Measurements from ENCODE around the gene TMEM165.

TMEM165 gene

DNA sequence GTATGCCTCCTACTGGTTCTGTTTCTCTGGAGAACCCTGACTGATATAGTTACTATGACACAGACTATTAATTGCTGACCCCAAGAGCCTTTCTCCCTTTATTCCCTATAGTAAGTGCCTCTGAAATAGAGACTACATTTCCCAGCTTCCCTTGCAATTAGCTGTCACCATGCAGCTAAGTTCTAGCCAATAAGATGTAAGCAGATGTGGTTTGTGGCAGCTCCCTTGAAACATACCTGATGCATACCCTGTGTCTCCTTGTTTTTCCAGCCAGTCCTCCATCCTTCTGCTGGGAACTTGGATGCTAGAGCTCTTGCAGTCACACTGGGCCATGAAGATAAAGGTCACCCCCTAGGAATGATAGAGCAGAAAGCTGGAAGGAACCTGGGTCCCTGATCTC is 9.7 kb upstream of the TMEM165 start:
- Histone ChIP-seq H3K4me1 (ENCODE audit: control insufficient read depth, insufficient read depth, low read length) (no peaks in the 10 kb centered on the region), H3K27me3 (ENCODE audit: control insufficient read depth, insufficient read depth, low read length) (no peaks in the 10 kb centered on the region), H3K4me3 (ENCODE audit: low read length) (no peak overlapping the region), H3K36me3 (ENCODE audit: control insufficient read depth, insufficient read depth, low read length) (no peaks in the 10 kb centered on the region), H3K9me3 (ENCODE audit: control insufficient read depth, insufficient read depth, low read length) (no peaks in the 10 kb centered on the region), H3K27ac (ENCODE audit: low read length) (no peak overlapping the region)
- no peak for DNase-seq (ENCODE audit: low read depth, low spot score)

DNA sequence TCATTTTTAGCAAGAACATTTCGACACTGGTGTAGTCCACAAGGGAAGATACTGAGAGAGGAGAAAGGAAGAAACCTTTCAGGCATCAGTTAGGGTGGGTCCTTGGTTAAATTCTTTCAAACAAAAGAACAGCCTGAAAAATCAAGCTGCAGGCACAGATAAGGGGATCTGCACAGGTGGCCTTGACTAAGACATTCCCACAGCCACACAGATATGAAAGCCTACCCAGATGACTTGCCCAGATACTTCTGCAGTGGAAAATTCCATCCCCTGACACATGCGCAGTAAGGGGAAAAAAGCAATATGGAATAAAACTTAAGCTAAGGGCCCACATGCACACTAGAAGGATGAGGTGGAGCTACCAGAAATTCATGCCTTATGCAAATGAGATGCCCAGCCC is 8.9 kb upstream of the TMEM165 start:
- no peak overlapping the region for H3K4me3 ChIP-seq (ENCODE audit: low read length)
- no CpG with 5 or more reads among the region's 2 CpGs for WGBS (ENCODE audit: insufficient coverage, insufficient read length)
- no peaks in the 10 kb centered on the region for H3K9me3 ChIP-seq (ENCODE audit: control insufficient read depth, insufficient read depth, low read length)
- H3K27me3 ChIP-seq (ENCODE audit: control insufficient read depth, insufficient read depth, low read length) = no peaks in the 10 kb centered on the region
- H3K4me1 ChIP-seq (ENCODE audit: control insufficient read depth, insufficient read depth, low read length) = no peaks in the 10 kb centered on the region
- no peaks in the 10 kb centered on the region for H3K36me3 ChIP-seq (ENCODE audit: control insufficient read depth, insufficient read depth, low read length)
- H3K27ac ChIP-seq (ENCODE audit: low read length) = no peak overlapping the region
- no peak for DNase-seq (ENCODE audit: low read depth, low spot score)

DNA sequence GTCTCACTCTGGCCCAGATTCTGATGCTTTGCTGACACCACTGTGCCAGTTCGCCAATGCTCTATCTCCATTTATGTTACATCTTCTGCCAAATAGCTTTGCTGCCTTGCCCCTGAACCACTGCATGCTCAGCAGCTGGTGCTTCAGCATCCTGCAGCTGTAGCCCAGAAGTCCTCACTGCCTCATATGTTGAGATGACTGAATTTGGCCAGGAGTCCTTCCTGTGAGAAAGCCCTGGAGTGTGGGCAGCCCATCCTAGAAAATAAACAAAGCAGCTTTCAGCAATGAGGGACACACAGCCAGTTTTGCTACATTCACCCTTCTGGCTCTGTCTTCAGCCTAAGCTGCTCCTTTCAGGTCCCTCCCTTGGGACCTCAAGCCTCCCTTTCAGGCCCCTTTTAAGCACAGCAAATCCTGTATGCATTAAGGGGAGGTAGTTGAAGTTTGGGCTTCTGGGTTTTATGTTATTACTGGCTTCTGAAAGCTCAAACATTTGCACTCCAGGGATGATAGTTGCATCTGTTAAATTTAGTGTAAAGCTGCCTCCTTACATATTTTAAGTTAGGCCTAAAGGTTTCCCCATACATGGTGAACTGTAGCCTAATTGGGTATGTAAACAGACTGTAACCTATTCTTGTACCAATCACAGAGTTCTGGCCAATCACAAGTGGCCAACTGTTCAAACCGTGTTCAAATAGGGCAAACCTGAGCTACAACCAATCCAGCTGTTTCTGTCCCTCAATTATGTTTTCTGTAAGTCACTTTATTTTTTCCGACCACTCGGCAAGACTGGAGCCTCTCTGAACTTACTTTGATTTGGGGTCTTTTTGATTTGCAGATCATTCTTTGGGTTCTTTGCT is 2.1 kb upstream of the TMEM165 start:
- no peaks in the 10 kb centered on the region; the same call in 1 of the 2 replicates for H3K4me1 ChIP-seq (ENCODE audit: control insufficient read depth, insufficient read depth, low read length)
- no CpG with 5 or more reads among the region's 4 CpGs for WGBS (ENCODE audit: insufficient coverage, insufficient read length)
- no peaks in the 10 kb centered on the region for H3K9me3 ChIP-seq (ENCODE audit: control insufficient read depth, insufficient read depth, low read length)
- no peaks in the 10 kb centered on the region; the same call in 1 of the 2 replicates for H3K36me3 ChIP-seq (ENCODE audit: control insufficient read depth, insufficient read depth, low read length)
- no peaks in the 10 kb centered on the region for H3K27me3 ChIP-seq (ENCODE audit: control insufficient read depth, insufficient read depth, low read length)
- no peak overlapping the region for H3K4me3 ChIP-seq (ENCODE audit: low read length)
- no peak overlapping the region for H3K27ac ChIP-seq (ENCODE audit: low read length)
- no peak for DNase-seq (ENCODE audit: low read depth, low spot score)

DNA sequence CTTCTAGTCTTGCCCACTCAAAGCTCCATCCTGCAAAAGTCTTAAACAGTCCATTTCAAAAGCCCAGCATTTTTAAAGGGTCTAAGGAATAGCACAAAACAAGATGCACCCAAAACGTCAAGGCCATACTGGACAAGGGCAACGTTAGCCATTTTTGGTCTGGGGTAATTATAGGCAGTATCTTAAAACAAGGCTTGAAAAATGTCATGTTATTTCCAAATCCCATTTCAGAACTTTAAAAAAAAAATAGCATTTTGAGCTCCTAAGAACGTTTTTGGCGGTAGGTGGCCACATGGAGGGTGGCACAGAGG is 584 bp upstream of the TMEM165 start:
- Histone ChIP-seq H3K36me3 (ENCODE audit: control insufficient read depth, insufficient read depth, low read length) (no peaks in the 10 kb centered on the region; the same call in 1 of the 2 replicates), H3K27me3 (ENCODE audit: control insufficient read depth, insufficient read depth, low read length) (no peaks in the 10 kb centered on the region), H3K27ac (ENCODE audit: low read length) (no peak overlapping the region), H3K4me1 (ENCODE audit: control insufficient read depth, insufficient read depth, low read length) (no peaks in the 10 kb centered on the region; the same call in 1 of the 2 replicates), H3K9me3 (ENCODE audit: control insufficient read depth, insufficient read depth, low read length) (no peaks in the 10 kb centered on the region), H3K4me3 (ENCODE audit: low read length) (peak overlapping the region; percentile 89; the same call in 1 of the 2 replicates)
- no peak for DNase-seq (ENCODE audit: low read depth, low spot score)
- no CpG with 5 or more reads among the region's 4 CpGs for WGBS (ENCODE audit: insufficient coverage, insufficient read length)

DNA sequence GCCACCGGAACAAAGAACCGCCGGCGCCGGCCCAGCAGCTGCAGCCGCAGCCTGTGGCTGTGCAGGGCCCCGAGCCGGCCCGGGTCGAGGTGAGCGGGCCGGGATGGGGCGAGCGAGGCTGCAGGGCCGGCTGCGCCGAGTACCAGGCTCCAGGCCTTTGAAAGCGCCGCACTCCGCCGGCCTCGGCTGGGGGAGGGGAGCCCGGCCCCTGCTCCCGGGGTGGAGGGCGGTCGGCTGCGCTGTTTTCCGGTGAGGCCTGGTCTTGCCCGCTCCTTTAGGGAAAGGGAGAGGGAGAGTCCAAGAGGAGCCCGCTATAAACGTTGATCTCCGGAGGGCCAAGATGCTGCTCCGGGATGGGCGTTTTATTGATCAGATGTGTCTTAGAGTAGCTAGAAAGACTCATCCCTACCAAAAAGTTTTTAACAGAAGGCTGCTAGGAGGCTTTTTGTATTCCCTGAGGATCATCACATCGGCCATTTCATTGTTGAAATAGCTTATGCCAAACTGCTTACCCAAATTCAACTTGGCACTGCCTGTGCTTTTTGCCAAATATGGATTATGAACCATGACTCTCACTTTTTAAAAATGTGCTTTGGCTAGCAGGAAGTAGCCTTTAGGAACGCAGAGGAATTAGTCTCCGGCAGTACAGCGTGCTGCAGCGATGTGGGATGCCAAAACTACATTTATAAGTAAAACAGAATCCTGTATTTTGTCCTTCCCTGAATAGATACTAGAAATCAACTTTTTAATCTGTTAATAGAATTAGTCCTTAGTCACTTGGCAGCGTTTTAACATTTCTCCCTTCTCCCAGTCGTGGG is 760 bp downstream of the TMEM165 start:
- no peak for DNase-seq (ENCODE audit: low read depth, low spot score)
- WGBS (ENCODE audit: insufficient coverage, insufficient read length) = no CpG with 5 or more reads among the region's 41 CpGs
- H3K27ac ChIP-seq (ENCODE audit: low read length) = no peak overlapping the region
- no peaks in the 10 kb centered on the region; the same call in 1 of the 2 replicates for H3K36me3 ChIP-seq (ENCODE audit: control insufficient read depth, insufficient read depth, low read length)
- H3K4me3 ChIP-seq (ENCODE audit: low read length) = peak overlapping the region; percentile 89
- no peaks in the 10 kb centered on the region for H3K27me3 ChIP-seq (ENCODE audit: control insufficient read depth, insufficient read depth, low read length)
- no peaks in the 10 kb centered on the region; the same call in 1 of the 2 replicates for H3K4me1 ChIP-seq (ENCODE audit: control insufficient read depth, insufficient read depth, low read length)
- no peaks in the 10 kb centered on the region for H3K9me3 ChIP-seq (ENCODE audit: control insufficient read depth, insufficient read depth, low read length)

DNA sequence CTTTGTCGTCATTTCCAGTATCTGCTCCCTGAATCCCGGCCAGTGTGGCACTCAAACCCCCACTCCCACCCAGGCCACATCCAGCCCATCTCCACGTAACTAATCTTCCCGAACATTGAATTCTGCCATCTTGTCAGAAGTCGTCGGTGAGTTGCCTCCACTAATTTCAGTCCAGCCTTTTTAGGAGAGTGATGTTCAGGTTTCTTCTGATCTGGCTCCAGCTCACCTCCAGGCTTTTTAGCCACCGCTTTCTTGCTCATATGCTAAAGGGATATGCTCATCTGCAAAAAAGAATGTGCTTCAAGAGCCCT is 1.3 kb downstream of the TMEM165 start:
- no peak for DNase-seq (ENCODE audit: low read depth, low spot score)

DNA sequence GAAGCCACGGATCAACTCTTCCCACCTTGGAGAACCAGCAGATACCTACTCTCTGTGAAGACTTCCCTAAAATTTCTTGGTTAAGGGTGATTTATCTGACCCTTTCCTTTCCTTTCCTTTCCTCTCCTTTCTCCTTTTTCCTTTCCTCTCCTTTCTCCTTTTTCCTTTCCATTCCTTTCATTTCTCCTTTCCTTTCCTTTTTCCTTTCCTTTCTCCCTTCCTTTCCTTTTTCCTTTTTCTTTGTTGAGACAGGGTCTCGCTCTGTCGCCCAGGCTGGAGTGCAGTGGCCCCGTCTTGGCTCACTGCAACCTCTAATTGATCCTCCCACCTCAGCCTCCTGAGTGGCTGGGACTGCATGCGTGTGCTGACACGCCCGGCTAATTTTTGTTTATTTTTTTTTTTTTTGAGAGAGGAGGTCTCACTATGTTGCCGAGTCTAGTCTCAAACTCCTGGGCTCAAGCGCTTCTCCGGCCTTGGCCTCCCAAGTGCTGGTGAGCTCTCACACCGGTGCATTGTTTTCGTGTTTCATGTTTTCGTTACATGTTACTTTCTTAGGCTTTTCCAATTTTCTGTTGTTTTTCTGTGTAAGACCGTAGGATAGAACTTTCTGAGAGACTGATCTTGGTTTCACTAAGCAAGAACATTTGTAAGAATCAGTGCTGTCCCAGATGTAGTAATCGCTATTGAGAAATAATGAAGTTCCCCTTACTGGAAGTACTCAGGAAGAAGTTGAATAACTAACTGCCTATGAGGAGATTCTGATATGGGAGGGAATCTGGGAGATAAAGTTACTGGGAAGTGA is 2.0 kb downstream of the TMEM165 start:
- DNase-seq (ENCODE audit: low read depth, low spot score) = no peak
- no peaks in the 10 kb centered on the region for H3K9me3 ChIP-seq (ENCODE audit: control insufficient read depth, insufficient read depth, low read length)
- peak overlapping the region; percentile 89; the same call in 1 of the 2 replicates for H3K4me3 ChIP-seq (ENCODE audit: low read length)
- H3K27me3 ChIP-seq (ENCODE audit: control insufficient read depth, insufficient read depth, low read length) = no peaks in the 10 kb centered on the region
- H3K27ac ChIP-seq (ENCODE audit: low read length) = no peak overlapping the region
- no peaks in the 10 kb centered on the region; the same call in 1 of the 2 replicates for H3K36me3 ChIP-seq (ENCODE audit: control insufficient read depth, insufficient read depth, low read length)
- no peaks in the 10 kb centered on the region; the same call in 1 of the 2 replicates for H3K4me1 ChIP-seq (ENCODE audit: control insufficient read depth, insufficient read depth, low read length)
- no CpG with 5 or more reads among the region's 15 CpGs for WGBS (ENCODE audit: insufficient coverage, insufficient read length)

More for the DNA sequence above, 1.3 kb downstream of the TMEM165 start:
- Histone ChIP-seq H3K4me1 (ENCODE audit: control insufficient read depth, insufficient read depth, low read length) (no peaks in the 10 kb centered on the region; the same call in 1 of the 2 replicates), H3K9me3 (ENCODE audit: control insufficient read depth, insufficient read depth, low read length) (no peaks in the 10 kb centered on the region), H3K4me3 (ENCODE audit: low read length) (peak overlapping the region; percentile 89; the same call in 1 of the 2 replicates), H3K36me3 (ENCODE audit: control insufficient read depth, insufficient read depth, low read length) (no peaks in the 10 kb centered on the region; the same call in 1 of the 2 replicates), H3K27me3 (ENCODE audit: control insufficient read depth, insufficient read depth, low read length) (no peaks in the 10 kb centered on the region), H3K27ac (ENCODE audit: low read length) (no peak overlapping the region)
- WGBS (ENCODE audit: insufficient coverage, insufficient read length) = no CpG with 5 or more reads among the region's 7 CpGs

DNA sequence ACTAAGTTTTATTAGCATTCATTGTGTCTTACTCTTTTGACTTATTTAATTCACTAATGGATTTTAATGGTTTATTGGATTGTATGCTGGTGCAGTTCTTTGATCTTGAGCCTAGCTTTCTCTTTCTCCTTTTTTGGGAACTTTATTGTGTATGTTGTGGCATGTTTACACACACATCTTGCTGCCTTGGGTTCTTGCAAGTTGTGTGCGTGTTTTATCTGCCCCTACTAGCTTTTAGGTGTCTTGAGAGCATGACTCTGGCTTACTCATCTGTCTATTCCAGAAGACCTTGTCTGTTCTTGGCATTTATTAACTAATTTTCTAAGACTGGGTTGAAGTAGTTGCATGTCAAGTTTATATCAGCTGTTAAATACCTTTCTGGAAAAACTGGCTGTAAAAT is 2.7 kb downstream of the TMEM165 start:
- Histone ChIP-seq H3K4me3 (ENCODE audit: low read length) (no peak overlapping the region; the same call in 1 of the 2 replicates), H3K36me3 (ENCODE audit: control insufficient read depth, insufficient read depth, low read length) (no peaks in the 10 kb centered on the region; the same call in 1 of the 2 replicates), H3K27ac (ENCODE audit: low read length) (no peak overlapping the region), H3K4me1 (ENCODE audit: control insufficient read depth, insufficient read depth, low read length) (no peaks in the 10 kb centered on the region), H3K9me3 (ENCODE audit: control insufficient read depth, insufficient read depth, low read length) (no peaks in the 10 kb centered on the region), H3K27me3 (ENCODE audit: control insufficient read depth, insufficient read depth, low read length) (no peaks in the 10 kb centered on the region)
- no CpG with 5 or more reads among the region's 1 CpG for WGBS (ENCODE audit: insufficient coverage, insufficient read length)
- no peak for DNase-seq (ENCODE audit: low read depth, low spot score)

DNA sequence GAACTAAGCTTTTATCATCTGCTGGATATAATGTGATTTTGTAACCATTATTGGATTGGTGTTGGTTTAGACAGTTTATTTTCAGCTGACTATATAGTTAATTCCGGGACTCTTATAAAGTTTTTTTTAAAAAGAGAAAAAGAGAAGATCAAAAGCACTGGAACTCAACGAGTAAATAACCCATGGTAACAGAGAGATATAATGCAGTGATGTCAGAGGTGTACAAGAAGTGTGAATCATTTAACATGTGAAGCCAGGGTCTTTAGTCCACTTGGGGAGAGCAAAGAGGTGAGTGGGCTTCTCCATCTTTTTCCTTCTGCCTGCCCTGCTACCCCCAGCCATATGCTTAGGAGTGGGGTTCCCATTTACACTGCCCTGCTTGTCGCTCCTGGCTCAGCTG is 3.2 kb downstream of the TMEM165 start:
- H3K4me1 ChIP-seq (ENCODE audit: control insufficient read depth, insufficient read depth, low read length) = no peaks in the 10 kb centered on the region
- H3K27ac ChIP-seq (ENCODE audit: low read length) = no peak overlapping the region
- no peaks in the 10 kb centered on the region for H3K9me3 ChIP-seq (ENCODE audit: control insufficient read depth, insufficient read depth, low read length)
- WGBS (ENCODE audit: insufficient coverage, insufficient read length) = no CpG with 5 or more reads among the region's 3 CpGs
- H3K36me3 ChIP-seq (ENCODE audit: control insufficient read depth, insufficient read depth, low read length) = peaks cover 2% of the 10 kb centered on the region; the same call in 1 of the 2 replicates
- H3K27me3 ChIP-seq (ENCODE audit: control insufficient read depth, insufficient read depth, low read length) = no peaks in the 10 kb centered on the region
- no peak for DNase-seq (ENCODE audit: low read depth, low spot score)
- no peak overlapping the region for H3K4me3 ChIP-seq (ENCODE audit: low read length)

DNA sequence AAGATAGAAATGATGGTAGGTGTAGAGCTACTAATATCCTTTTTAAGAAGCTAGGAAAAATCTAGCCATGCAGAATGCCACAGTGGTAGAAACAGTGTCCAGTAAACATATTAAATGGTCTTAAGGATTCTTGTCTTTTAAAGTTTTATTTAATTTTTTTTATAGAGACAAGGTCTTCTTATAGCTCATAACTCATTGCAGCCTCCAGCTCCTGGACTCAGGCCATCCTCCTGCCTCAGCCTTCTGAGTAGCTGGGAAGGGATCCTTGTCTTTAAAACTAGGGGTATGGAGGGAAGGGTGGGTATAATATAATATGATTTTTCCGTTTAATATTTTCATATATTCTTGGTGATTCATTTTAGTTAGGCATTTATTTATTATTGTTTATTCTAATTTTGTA is 3.8 kb downstream of the TMEM165 start:
- DNase-seq (ENCODE audit: low read depth, low spot score) = no peak
- H3K4me3 ChIP-seq (ENCODE audit: low read length) = no peak overlapping the region
- WGBS (ENCODE audit: insufficient coverage, insufficient read length) = no CpG with 5 or more reads among the region's 1 CpG
- peaks cover 2% of the 10 kb centered on the region; the same call in 1 of the 2 replicates for H3K36me3 ChIP-seq (ENCODE audit: control insufficient read depth, insufficient read depth, low read length)
- H3K9me3 ChIP-seq (ENCODE audit: control insufficient read depth, insufficient read depth, low read length) = no peaks in the 10 kb centered on the region
- no peaks in the 10 kb centered on the region for H3K27me3 ChIP-seq (ENCODE audit: control insufficient read depth, insufficient read depth, low read length)
- no peaks in the 10 kb centered on the region for H3K4me1 ChIP-seq (ENCODE audit: control insufficient read depth, insufficient read depth, low read length)
- no peak overlapping the region for H3K27ac ChIP-seq (ENCODE audit: low read length)
